GM12801 (cell line): Measurements from ENCODE around the gene PRDX1.

Source experiments
- TF ChIP-seq, protein P1 (sequence below): IDR thresholded peaks from one replicate; pipeline ENCODE4 v1.5.1; 2011; ENCODE audit warnings: control low read depth; ENCODE audit not compliant: insufficient read length; ENCODE audit errors: extremely low read depth

PRDX1 gene

GRCh38 chr1:45521413-45522323, at the start of gene PRDX1:
TSS of gene PRDX1 (minus strand) at chr1:45521884. CDS start at chr1:45519043, 2,841 bp downstream.
- TF ChIP-seq, protein P1, sequence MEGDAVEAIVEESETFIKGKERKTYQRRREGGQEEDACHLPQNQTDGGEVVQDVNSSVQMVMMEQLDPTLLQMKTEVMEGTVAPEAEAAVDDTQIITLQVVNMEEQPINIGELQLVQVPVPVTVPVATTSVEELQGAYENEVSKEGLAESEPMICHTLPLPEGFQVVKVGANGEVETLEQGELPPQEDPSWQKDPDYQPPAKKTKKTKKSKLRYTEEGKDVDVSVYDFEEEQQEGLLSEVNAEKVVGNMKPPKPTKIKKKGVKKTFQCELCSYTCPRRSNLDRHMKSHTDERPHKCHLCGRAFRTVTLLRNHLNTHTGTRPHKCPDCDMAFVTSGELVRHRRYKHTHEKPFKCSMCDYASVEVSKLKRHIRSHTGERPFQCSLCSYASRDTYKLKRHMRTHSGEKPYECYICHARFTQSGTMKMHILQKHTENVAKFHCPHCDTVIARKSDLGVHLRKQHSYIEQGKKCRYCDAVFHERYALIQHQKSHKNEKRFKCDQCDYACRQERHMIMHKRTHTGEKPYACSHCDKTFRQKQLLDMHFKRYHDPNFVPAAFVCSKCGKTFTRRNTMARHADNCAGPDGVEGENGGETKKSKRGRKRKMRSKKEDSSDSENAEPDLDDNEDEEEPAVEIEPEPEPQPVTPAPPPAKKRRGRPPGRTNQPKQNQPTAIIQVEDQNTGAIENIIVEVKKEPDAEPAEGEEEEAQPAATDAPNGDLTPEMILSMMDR = no peak

- TF ChIP-seq, protein P1 = no peak
These were observed 48.9 kb upstream of the PRDX1 start for GRCh38 chr1:45570631-45571030.

DNA sequence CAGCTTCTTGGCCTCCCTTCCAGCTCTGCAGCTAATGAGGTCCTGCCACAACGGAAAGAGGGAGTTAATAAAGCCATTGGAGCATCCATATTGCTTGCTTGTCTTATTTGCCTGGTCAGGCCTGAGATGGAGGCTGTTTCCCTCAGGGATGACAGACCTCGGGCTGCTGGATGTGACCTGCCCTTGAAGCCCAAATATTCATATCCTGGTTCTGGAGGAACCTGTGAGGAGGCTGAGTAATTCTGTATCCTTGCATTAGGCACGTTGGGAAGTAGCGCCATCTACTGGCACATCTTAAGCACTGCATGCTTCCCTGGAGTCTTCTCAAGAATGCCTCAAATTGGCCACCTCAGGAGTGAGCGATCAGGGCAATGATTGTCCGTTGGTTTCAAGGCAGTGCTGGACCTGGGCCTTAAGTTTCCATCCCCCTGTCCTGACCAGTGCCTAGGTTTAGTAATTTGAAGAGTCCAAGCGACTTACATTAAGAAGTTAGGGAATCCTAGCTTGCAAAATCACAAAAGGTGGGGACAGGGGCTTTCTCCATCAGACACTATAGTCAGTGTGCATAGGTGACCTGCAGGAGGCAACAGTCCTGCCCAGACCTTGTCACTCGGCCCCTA, 48.4 kb upstream of the PRDX1 start:
- TF ChIP-seq, protein P1 = peak; percentile 99

DNA sequence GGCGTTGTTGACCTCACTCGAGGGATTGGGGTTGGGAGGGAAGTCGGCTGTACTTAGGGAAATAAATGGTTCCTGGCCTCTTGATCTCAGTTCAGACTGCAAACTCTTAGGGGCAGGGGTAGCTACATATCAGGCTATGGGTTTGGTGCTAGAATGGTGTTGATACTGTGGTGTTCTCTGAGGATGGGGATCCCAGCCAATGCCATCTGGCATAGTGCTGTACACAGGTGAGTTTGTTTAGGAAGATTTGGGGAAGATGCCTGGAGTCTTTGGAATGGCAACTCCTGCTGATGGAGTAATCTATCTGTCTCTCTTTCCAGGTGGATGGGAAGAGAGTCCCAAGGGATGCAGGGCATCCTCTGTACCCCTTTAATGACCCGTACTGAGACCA, 47.9 kb upstream of the PRDX1 start:
- TF ChIP-seq, protein P1 = no peak

- TF ChIP-seq, protein P1 = no peak
These were observed 46.7 kb upstream of the PRDX1 start for GRCh38 chr1:45568421-45568820.

- TF ChIP-seq, protein P1 = no peak
These were observed 46.2 kb upstream of the PRDX1 start for GRCh38 chr1:45567911-45568310.

- TF ChIP-seq, protein P1 = no peak
These were observed 45.0 kb upstream of the PRDX1 start for GRCh38 chr1:45566722-45567121.
